Endothelial cell of umbilical vein (primary cell): ENCODE data around the gene THOC2.
"Not testable (repeated sequence)": the region's sequence is repeated elsewhere in the genome, so short reads cannot be mapped to it uniquely, and the experiment has no call there.

ENCODE experiments used
- CTCF ChIP-seq, 2 donors: IDR thresholded peaks; 1 replicate in 1 of 2; 2 replicates in 1 of 2; pipeline ENCODE4 v1.5.1; 2011; ENCODE audit warnings: low read length in 2 of 2, mild to moderate bottlenecking in 2 of 2, moderate library complexity in 2 of 2, control low read depth in 1 of 2, inconsistent platforms in 1 of 2, low read depth in 1 of 2; ENCODE audit not compliant: insufficient read depth in 1 of 2; ENCODE audit errors: extremely low read depth in 1 of 2
- EZH2 ChIP-seq: IDR thresholded peaks from 2 replicates; pipeline ENCODE4 v1.6.1; 2012; ENCODE audit warnings: borderline replicate concordance, low read depth, mild to moderate bottlenecking, moderate library complexity, low read length, inconsistent platforms; ENCODE audit not compliant: severe bottlenecking
- FOS ChIP-seq: IDR thresholded peaks from 2 replicates; pipeline ENCODE4 v1.6.1; 2011; ENCODE audit warnings: mild to moderate bottlenecking, low read length, moderate library complexity, borderline replicate concordance; ENCODE audit not compliant: insufficient read depth
- GATA2 ChIP-seq: IDR thresholded peaks from 2 replicates; pipeline ENCODE4 v1.7.0; 2011; ENCODE audit warnings: low read depth, mild to moderate bottlenecking, moderate library complexity, mixed read lengths, low read length; ENCODE audit not compliant: insufficient read length, insufficient read depth
- JUN ChIP-seq: IDR thresholded peaks from 2 replicates; pipeline ENCODE4 v1.6.1; 2011; ENCODE audit warnings: borderline replicate concordance, low read depth; ENCODE audit not compliant: insufficient read length, insufficient read depth
- MAX ChIP-seq: IDR thresholded peaks from 2 replicates; pipeline ENCODE4 v1.6.1; 2011; ENCODE audit not compliant: insufficient read depth, insufficient read length
- POLR2A ChIP-seq: IDR thresholded peaks from 2 replicates; pipeline ENCODE4 v1.6.1; 2012; ENCODE audit warnings: low read depth, mild to moderate bottlenecking, control low read depth, low read length
- POLR2AphosphoS5 ChIP-seq: IDR thresholded peaks from 2 replicates; pipeline ENCODE4 v1.6.1; 2012; ENCODE audit warnings: low read depth, mild to moderate bottlenecking, control low read depth, low read length, moderate library complexity; ENCODE audit not compliant: insufficient read depth

GRCh38 chrX:123711201-123711600, 21.7 kb downstream of the THOC2 start:
- TF ChIP-seq CTCF (IDR thresholded peaks at IDR 0.05; ENCODE audit: extremely low read depth in 1 of 2, insufficient read depth in 1 of 2, low read depth in 1 of 2, low read length in 2 of 2); EZH2; POLR2A; POLR2AphosphoS5; FOS; GATA2; MAX; JUN: not testable (repeated sequence)
